Prostate gland (tissue), 2 donors: ENCODE measurements around the gene TNRC18. TPM values are rescaled to one million over a fixed set of nuclear protein-coding genes. Genes with fewer than 3 reads are reported as not detected.
A peak's percentile ranks its signal among the peaks of the same experiment; 100 is the strongest.

ENCODE experiments used
- DNase-seq: peaks from one replicate; pipeline ENCODE4 v3.0.0-alpha.2; 2019; ENCODE audit warnings: low spot score
- H3K27ac ChIP-seq, 2 donors: fragments of 200-600 bp; sonication (generic); 2 replicates each; pipeline ENCODE4 v1.5.1; 2017 to 2019
- H3K27me3 ChIP-seq: fragments of 200-600 bp; sonication (generic); replicated peaks from 2 replicates; pipeline ENCODE4 v1.5.1; 2019; ENCODE audit not compliant: insufficient read depth
- H3K36me3 ChIP-seq, 2 donors: fragments of 200-600 bp; sonication (generic); 1 replicate in 1 of 2; 2 replicates in 1 of 2; pipeline versions ENCODE4 v1.5.1 to v1.8.1; 2017 to 2019
- H3K4me1 ChIP-seq: fragments of 200-600 bp; sonication (generic); replicated peaks from 2 replicates; pipeline ENCODE4 v1.5.1; 2019
- H3K4me3 ChIP-seq, 2 donors: fragments of 200-600 bp; sonication (generic); 2 replicates each; pipeline ENCODE4 v1.5.1; 2017 to 2019
- H3K9me3 ChIP-seq: fragments of 200-600 bp; sonication (generic); 2 replicates; pipeline ENCODE4 v1.5.1; 2017
- POLR2A ChIP-seq: fragments of 450-650 bp; IDR thresholded peaks from one replicate; pipeline ENCODE4 v1.6.1; 2016; ENCODE audit warnings: antibody characterized with exemption, mild to moderate bottlenecking
- POLR2AphosphoS5 ChIP-seq: sonication (generic); formaldehyde crosslinking; IDR thresholded peaks from one replicate; pipeline ENCODE4 v1.6.1; 2017; ENCODE audit warnings: antibody characterized with exemption
- WGBS: methylation state at CpG from one replicate; pipeline ENCODE4 v1.1.5; 2018; 5-methylcytosine and 5-hydroxymethylcytosine counted together
- intact Hi-C: fragments of 100-400 bp; cut with DNase I; formaldehyde crosslinking; loops from one replicate; pipeline ENCODE4 v1.14.2; 2022
- total RNA-seq, 2 donors: library from RNA; depleted of rRNA; stranded (reverse); fragments of >200 nt; gene quantifications; one replicate each; pipeline ENCODE4 v1.1.0, GENCODE V29; 2016
- TF ChIP-seq, protein P1 (sequence below), 4 experiments: fragments of 200-600 bp in 2 of 4; fragments of 450-650 bp in 2 of 4; sonication (generic) in 2 of 4; IDR thresholded peaks; 1 replicate in 3 of 4; 2 replicates in 1 of 4; pipeline ENCODE4 v1.5.1; 2016 to 2019; ENCODE audit warnings: antibody characterized with exemption in 4 of 4, mild to moderate bottlenecking in 2 of 4, moderate library complexity in 2 of 4

TNRC18 gene
- total RNA-seq, 2 donors from 2014 or later = 138 to 290 TPM

DNA sequence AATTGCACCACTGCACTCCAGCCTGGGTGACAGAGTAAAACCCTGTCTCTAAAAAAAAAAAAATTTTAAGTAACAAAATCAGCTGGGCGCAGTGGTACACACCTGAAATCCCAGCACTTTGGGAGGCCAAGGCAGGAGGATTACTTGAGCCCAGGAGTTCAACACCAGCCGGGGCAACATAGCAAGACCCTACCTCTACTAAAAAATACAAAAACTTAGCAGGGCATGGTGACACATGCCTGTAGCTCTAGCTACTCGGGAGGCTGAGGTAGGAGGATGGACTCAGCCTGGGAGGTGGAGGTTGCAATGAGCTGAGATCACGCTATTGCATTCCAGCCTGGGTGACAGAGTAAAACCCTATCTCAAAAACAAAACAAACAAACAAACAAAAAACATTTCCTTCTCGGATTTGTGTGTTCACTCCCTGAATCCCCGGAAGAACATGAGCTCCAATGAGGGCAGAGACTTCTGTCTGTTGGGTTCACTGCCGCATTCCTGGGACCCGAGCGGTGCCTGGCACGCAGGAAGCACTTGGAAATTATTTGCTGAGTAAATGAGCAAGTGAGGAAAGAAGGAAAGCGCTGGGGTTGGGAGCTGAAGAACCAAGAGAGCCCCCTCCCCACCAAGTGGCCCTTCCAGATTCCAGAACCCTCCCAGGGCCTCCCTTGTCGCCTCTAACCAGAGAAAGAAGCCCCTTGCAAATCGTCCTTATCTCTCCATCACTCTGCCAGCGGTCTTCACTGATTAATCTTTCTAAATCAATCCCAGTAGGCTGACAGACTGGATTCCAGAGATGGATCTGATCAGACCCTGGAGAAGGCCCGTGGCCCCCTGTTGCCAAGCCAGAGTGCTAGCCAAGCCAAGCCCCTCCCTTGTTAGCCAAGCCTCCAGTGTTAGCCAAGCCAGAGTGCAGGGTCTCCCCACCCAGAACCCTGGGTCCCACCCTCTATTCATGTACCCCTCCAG lies 6.2 kb downstream of the TNRC18 start:
- 32% methylated on average over 15 of the region's 15 CpGs for WGBS
- H3K27ac ChIP-seq = peak overlapping the region; percentile 99 to 100

DNA sequence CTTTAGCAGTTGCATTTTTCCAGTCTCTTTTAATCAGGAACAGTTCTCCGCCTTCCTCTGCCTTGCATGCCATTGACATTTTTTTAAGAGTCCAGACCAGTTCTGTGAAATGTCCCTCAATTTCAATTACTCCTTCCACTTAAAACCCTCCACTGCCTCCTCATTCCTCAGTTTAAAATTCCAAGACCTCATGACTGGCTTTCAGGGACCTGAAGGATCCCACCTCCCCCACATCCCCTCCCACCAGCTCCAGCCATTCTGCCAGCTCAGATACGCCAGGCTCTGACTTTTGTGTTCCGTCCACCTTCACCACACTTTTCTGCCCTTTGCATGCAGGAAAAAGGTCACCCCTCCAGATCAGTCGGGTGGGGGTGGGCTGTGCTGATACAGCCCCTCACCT lies 8.7 kb downstream of the TNRC18 start:
- intact Hi-C loops = no loop called here
- Histone ChIP-seq H3K9me3 (no peaks in the 10 kb centered on the region), H3K27ac (no peak overlapping the region), H3K4me3 (no peak overlapping the region), H3K27me3 (no peaks in the 10 kb centered on the region), H3K4me1 (peaks cover 10% of the 10 kb centered on the region), H3K36me3 (no peaks in the 10 kb centered on the region)
- 82% methylated on average over 4 of the region's 4 CpGs for WGBS
- no peak for DNase-seq
- TF ChIP-seq POLR2AphosphoS5 (no peak), POLR2A (no peak)
- TF ChIP-seq, protein P1, sequence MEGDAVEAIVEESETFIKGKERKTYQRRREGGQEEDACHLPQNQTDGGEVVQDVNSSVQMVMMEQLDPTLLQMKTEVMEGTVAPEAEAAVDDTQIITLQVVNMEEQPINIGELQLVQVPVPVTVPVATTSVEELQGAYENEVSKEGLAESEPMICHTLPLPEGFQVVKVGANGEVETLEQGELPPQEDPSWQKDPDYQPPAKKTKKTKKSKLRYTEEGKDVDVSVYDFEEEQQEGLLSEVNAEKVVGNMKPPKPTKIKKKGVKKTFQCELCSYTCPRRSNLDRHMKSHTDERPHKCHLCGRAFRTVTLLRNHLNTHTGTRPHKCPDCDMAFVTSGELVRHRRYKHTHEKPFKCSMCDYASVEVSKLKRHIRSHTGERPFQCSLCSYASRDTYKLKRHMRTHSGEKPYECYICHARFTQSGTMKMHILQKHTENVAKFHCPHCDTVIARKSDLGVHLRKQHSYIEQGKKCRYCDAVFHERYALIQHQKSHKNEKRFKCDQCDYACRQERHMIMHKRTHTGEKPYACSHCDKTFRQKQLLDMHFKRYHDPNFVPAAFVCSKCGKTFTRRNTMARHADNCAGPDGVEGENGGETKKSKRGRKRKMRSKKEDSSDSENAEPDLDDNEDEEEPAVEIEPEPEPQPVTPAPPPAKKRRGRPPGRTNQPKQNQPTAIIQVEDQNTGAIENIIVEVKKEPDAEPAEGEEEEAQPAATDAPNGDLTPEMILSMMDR (IDR thresholded peaks at IDR 0.05) = no peak

More for the DNA sequence above, 6.2 kb downstream of the TNRC18 start:
- no peaks in the 10 kb centered on the region for H3K27me3 ChIP-seq
- DNase-seq = no peak
- intact Hi-C loops = no loop called here
- TF ChIP-seq POLR2A (no peak), POLR2AphosphoS5 (no peak)
- TF ChIP-seq, protein P1 (IDR thresholded peaks at IDR 0.05) = no peak
- peaks cover 10% of the 10 kb centered on the region for H3K4me1 ChIP-seq
- H3K9me3 ChIP-seq = no peaks in the 10 kb centered on the region
- peak overlapping the region in 1 of 2 donors; percentile 98 for H3K4me3 ChIP-seq
- no peaks in the 10 kb centered on the region for H3K36me3 ChIP-seq

DNA sequence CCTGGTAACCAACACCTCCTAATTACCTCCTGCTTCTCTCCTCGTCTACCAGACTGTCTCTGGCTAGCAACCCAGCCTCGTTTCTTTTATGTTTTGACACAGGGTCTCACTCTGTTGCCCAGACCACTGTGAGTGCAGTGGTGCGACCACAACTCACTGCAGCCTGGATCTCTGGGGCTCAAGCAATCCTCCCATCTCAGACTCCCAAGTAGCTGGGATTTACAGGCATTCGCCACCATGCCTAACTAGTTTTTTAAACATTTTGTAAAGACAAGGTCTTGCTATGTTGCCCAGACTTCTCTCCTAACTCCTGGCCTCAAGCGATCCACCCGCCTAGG lies 10.2 kb downstream of the TNRC18 start:
- intact Hi-C loops = no loop called here
- no peak for DNase-seq
- H3K27ac ChIP-seq = peak overlapping the region; percentile 16 to 35
- no peaks in the 10 kb centered on the region for H3K27me3 ChIP-seq
- H3K36me3 ChIP-seq = no peaks in the 10 kb centered on the region
- H3K4me3 ChIP-seq = no peak overlapping the region
- peaks cover 15% of the 10 kb centered on the region for H3K4me1 ChIP-seq
- TF ChIP-seq, protein P1 (IDR thresholded peaks at IDR 0.05) = no peak
- TF ChIP-seq POLR2A (no peak), POLR2AphosphoS5 (no peak)
- 67% methylated on average over 6 of the region's 6 CpGs for WGBS
- no peaks in the 10 kb centered on the region for H3K9me3 ChIP-seq

DNA sequence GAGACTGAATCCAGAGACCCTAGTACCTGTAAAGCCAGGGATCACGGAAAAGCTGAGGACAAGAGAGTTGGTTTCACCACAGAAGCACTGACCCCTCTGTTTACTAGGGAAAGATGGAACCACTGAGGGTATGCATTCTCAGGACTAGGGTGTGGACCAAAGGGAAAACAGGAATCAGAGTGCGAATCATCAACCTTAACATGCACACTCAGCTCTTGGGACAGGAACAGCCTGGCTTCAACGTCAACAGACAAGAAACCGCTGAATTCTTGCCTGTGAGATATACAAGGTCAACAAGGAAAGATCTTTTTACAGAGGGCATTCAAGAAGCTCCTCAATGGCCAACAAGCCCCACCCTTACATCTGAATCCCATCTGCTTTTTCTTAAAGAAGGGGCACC lies 14.9 kb downstream of the TNRC18 start:
- WGBS = 59% methylated on average over 4 of the region's 4 CpGs
- intact Hi-C loops = no loop called here
- TF ChIP-seq, protein P1 (IDR thresholded peaks at IDR 0.05) = no peak
- TF ChIP-seq POLR2A = no peak
- no peak for TF ChIP-seq POLR2AphosphoS5
- no peak overlapping the region for H3K27ac ChIP-seq
- no peaks in the 10 kb centered on the region for H3K9me3 ChIP-seq
- H3K4me1 ChIP-seq = peaks cover 6% of the 10 kb centered on the region
- no peak overlapping the region for H3K4me3 ChIP-seq
- H3K27me3 ChIP-seq = no peaks in the 10 kb centered on the region
- no peak for DNase-seq
- H3K36me3 ChIP-seq = no peaks in the 10 kb centered on the region
